CD4-positive, alpha-beta T cell (primary cell): ENCODE measurements around the gene NRIP1. TPM values are rescaled to one million over a fixed set of nuclear protein-coding genes. Genes with fewer than 3 reads are reported as not detected.

Experiments
- ATAC-seq: fragments of 200-7000 bp; cut with Tn5 transposase; one replicate; pipeline ENCODE4 v1.10.0; 2022; ENCODE audit warnings: mild to moderate bottlenecking; ENCODE audit not compliant: poor library complexity
- CTCF ChIA-PET: fragments of 350-600 bp; sonication (Branson Sonifier 250); formaldehyde crosslinking; loops from one replicate; lab custom pipeline; 2021; ENCODE audit warnings: antibody characterized with exemption, inconsistent platforms; lab: Charles Lee
- POLR2A ChIA-PET: fragments of 350-600 bp; sonication (Branson Sonifier 250); formaldehyde crosslinking; loops from one replicate; lab custom pipeline; 2021; ENCODE audit warnings: antibody characterized with exemption, inconsistent platforms; lab: Charles Lee
- DNase-seq, 14 experiments: peaks; one replicate each; pipeline ENCODE4 v3.0.0-alpha.2; 2013 to 2020; ENCODE audit warnings: mixed read lengths in 2 of 14
- H3K27ac ChIP-seq, 2 donors: one replicate each; pipeline versions ENCODE4 v1.5.1 to v1.7.0; 2013; ENCODE audit warnings: low read length in 2 of 2, low read depth in 1 of 2, mild to moderate bottlenecking in 1 of 2
- H3K27me3 ChIP-seq, 2 experiments: 1 replicate in 1 of 2; 2 replicates in 1 of 2; pipeline versions ENCODE4 v1.6.1 to v1.7.0; 2013; ENCODE audit warnings: low read length in 2 of 2, control low read depth in 1 of 2, mild to moderate bottlenecking in 1 of 2, moderate library complexity in 1 of 2; ENCODE audit not compliant: insufficient read depth in 2 of 2, control insufficient read depth in 1 of 2
- H3K36me3 ChIP-seq: one replicate; pipeline ENCODE4 v1.6.1; 2013; ENCODE audit warnings: low read length, control low read depth; ENCODE audit not compliant: insufficient read depth
- H3K4me1 ChIP-seq: one replicate; pipeline ENCODE4 v1.6.1; 2013; ENCODE audit warnings: low read length, control low read depth; ENCODE audit not compliant: insufficient read depth
- H3K4me3 ChIP-seq: one replicate; pipeline ENCODE4 v1.5.1; 2013; ENCODE audit warnings: mild to moderate bottlenecking, low read length, moderate library complexity
- H3K9me3 ChIP-seq, 2 experiments: 1 replicate in 1 of 2; 2 replicates in 1 of 2; pipeline versions ENCODE4 v1.6.1 to v1.7.0; 2013; ENCODE audit warnings: low read length in 2 of 2, mild to moderate bottlenecking in 2 of 2, control low read depth in 1 of 2, moderate library complexity in 1 of 2; ENCODE audit not compliant: control insufficient read depth in 1 of 2, insufficient read depth in 1 of 2
- H3K27ac Mint-ChIP-seq: one replicate; pipeline ENCODE4 v1.8.0; 2020; ENCODE audit warnings: mixed read lengths
- H3K27me3 Mint-ChIP-seq: one replicate; pipeline ENCODE4 v1.8.0; 2021; ENCODE audit warnings: mixed read lengths
- H3K36me3 Mint-ChIP-seq: one replicate; pipeline ENCODE4 v1.8.0; 2021; ENCODE audit warnings: low read depth, mixed read lengths
- H3K4me1 Mint-ChIP-seq: one replicate; pipeline ENCODE4 v1.8.0; 2021; ENCODE audit warnings: low read depth, mixed read lengths
- H3K4me3 Mint-ChIP-seq: one replicate; pipeline ENCODE4 v1.8.0; 2020; ENCODE audit warnings: mild to moderate bottlenecking, mixed read lengths
- H3K9me3 Mint-ChIP-seq: one replicate; pipeline ENCODE4 v1.8.0; 2020; ENCODE audit warnings: mixed read lengths
- intact Hi-C, 2 experiments: fragments of 100-400 bp; cut with DNase I in 1 of 2; cut with micrococcal nuclease in 1 of 2; formaldehyde crosslinking; loops; one replicate each; pipeline versions ENCODE4 v1.15.1 to v1.9.0; 2023 to 2025; cut with DNase I, micrococcal nuclease
- total RNA-seq, 174 experiments: library from RNA in 2 of 174; stranded (reverse) in 2 of 174; gene quantifications; one replicate each; pipeline ENCODE4 v1.2.3 and lab custom pipeline; 2021 to 2026
- TF ChIP-seq, protein P1 (sequence below): fragments of 200-600 bp; IDR thresholded peaks from one replicate; pipeline ENCODE4 v1.8.0; 2022; ENCODE audit warnings: antibody characterized with exemption, mild to moderate bottlenecking

NRIP1 gene
- total RNA-seq, 2 experiments from 2014 or later, result 41.6 to 50.1 TPM

DNA sequence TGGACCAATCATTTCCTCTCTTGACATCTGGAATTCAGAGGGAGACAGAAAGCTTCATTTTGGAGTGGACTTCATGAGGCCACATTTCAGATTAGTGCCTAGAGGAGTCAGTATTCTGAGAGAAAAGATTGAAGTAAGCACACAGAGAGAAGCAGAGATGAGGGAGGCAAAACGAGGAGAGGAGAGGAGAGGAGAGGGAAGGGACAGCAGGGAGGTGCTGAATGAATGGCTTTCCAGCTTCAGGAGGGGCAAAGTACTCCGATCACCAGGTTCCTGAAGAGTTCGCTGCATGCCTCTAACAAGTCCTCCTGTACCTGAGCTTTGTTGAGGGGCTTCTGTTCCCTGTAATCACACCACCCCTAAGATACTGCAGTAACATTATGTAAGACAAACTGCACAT, 76.0 kb downstream of the NRIP1 start:
- no peaks in the 10 kb centered on the region for H3K4me1 ChIP-seq
- H3K27ac Mint-ChIP-seq, result no peak overlapping the region
- DNase-seq (no peak), ATAC-seq (no peak)
- H3K9me3 ChIP-seq, result no peaks in the 10 kb centered on the region
- H3K27me3 ChIP-seq, result no peaks in the 10 kb centered on the region
- H3K36me3 Mint-ChIP-seq, result peaks cover 62% of the 10 kb centered on the region
- H3K4me1 Mint-ChIP-seq, result peaks cover 25% of the 10 kb centered on the region
- H3K9me3 Mint-ChIP-seq, result no peaks in the 10 kb centered on the region
- H3K27ac ChIP-seq, result no peak overlapping the region
- no peak overlapping the region for H3K4me3 ChIP-seq
- POLR2A ChIA-PET, result no interaction called here
- no peaks in the 10 kb centered on the region for H3K27me3 Mint-ChIP-seq
- no peak overlapping the region for H3K4me3 Mint-ChIP-seq
- TF ChIP-seq, protein P1, sequence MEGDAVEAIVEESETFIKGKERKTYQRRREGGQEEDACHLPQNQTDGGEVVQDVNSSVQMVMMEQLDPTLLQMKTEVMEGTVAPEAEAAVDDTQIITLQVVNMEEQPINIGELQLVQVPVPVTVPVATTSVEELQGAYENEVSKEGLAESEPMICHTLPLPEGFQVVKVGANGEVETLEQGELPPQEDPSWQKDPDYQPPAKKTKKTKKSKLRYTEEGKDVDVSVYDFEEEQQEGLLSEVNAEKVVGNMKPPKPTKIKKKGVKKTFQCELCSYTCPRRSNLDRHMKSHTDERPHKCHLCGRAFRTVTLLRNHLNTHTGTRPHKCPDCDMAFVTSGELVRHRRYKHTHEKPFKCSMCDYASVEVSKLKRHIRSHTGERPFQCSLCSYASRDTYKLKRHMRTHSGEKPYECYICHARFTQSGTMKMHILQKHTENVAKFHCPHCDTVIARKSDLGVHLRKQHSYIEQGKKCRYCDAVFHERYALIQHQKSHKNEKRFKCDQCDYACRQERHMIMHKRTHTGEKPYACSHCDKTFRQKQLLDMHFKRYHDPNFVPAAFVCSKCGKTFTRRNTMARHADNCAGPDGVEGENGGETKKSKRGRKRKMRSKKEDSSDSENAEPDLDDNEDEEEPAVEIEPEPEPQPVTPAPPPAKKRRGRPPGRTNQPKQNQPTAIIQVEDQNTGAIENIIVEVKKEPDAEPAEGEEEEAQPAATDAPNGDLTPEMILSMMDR, result no peak
- intact Hi-C loops, result no loop called here
- H3K36me3 ChIP-seq, result no peaks in the 10 kb centered on the region
- CTCF ChIA-PET, result no interaction called here

DNA sequence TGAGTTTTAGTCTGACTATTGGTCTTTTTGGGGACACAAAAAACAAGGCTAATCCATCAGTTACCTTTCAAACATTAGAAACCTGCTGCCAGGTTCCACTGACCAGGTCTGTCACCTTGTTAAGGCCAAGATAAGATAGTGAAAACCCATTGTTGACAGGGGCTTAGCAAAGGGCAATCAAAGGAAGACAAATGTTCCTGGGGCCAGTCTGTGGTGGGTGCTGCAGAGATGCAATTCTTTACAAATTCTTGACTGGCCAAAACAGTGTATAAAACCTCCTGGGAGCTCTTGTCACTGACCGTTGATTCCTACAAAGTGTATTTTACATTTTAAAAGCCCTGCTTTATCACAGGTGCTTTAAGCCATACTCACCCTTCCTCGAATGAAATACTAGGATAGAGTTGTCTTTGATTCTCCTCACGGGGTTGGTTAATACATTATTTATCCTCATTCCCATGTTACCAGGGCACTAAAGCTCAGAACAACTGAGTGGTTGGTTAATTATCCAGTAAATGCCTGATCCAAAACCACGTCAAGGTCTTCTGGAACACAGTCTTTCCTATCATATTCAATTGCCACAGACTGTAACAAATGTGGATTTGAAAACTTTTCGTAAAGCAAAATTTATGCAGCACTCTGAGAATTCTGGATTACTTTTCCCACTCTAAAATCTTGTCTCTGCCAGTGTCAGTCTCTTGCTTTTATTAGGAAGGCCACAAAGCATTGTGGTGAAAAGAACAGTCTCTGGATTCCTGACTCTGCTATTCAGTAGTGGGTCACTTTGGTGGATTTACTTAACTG, 77.2 kb downstream of the NRIP1 start:
- Histone ChIP-seq H3K36me3 (no peaks in the 10 kb centered on the region), H3K4me3 (no peak overlapping the region)
- TF ChIP-seq, protein P1, result no peak

DNA sequence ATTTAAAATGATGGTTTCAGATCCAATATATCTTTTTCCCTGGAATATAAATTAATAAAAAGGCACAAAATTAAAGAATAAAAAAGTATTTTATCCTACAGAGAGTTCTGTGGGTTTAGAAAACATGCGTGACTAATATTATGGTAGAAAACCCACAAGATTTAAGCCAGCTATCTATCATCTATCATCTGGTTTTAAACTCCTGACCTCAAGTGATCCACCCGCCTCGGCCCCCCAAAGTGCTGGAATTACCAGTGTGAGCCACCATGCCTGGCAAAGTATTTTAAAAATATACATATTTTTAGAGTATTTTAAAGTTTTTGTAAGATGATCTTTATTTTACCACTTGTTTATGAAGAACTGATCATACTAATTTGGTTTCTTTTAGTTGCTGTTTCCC, 79.5 kb downstream of the NRIP1 start:
- no peak overlapping the region for H3K27ac Mint-ChIP-seq
- H3K4me1 Mint-ChIP-seq, result peaks cover 16% of the 10 kb centered on the region
- H3K4me3 ChIP-seq, result no peak overlapping the region
- no peaks in the 10 kb centered on the region for H3K27me3 ChIP-seq
- TF ChIP-seq, protein P1, result no peak
- H3K4me1 ChIP-seq, result no peaks in the 10 kb centered on the region
- ATAC-seq (no peak), DNase-seq (no peak)
- no peak overlapping the region for H3K4me3 Mint-ChIP-seq
- no peaks in the 10 kb centered on the region for H3K9me3 ChIP-seq
- no peaks in the 10 kb centered on the region for H3K27me3 Mint-ChIP-seq
- ChIA-PET CTCF (no interaction called here), POLR2A (no interaction called here)
- H3K27ac ChIP-seq, result no peak overlapping the region
- no peaks in the 10 kb centered on the region for H3K36me3 ChIP-seq
- intact Hi-C loops, result no loop called here
- peaks cover 56% of the 10 kb centered on the region for H3K36me3 Mint-ChIP-seq
- no peaks in the 10 kb centered on the region for H3K9me3 Mint-ChIP-seq

More for the DNA sequence above, 77.2 kb downstream of the NRIP1 start:
- ChIA-PET CTCF (interaction anchor here (0.6 kb wide), 1 partner anchor 447 kb away, joined by 4 read pairs; no protein-coding TSS in a partner anchor), POLR2A (no interaction called here)
- Mint-ChIP-seq H3K4me1 (peaks cover 28% of the 10 kb centered on the region), H3K27me3 (no peaks in the 10 kb centered on the region), H3K27ac (no peak overlapping the region), H3K4me3 (no peak overlapping the region), H3K36me3 (peaks cover 67% of the 10 kb centered on the region), H3K9me3 (no peaks in the 10 kb centered on the region)
- H3K4me1 ChIP-seq, result no peaks in the 10 kb centered on the region
- intact Hi-C loops, result no loop called here
- no peak overlapping the region for H3K27ac ChIP-seq
- no peak for DNase-seq
- H3K27me3 ChIP-seq, result no peaks in the 10 kb centered on the region
- no peak for ATAC-seq
- H3K9me3 ChIP-seq, result no peaks in the 10 kb centered on the region
